GM18868 (cell line): ENCODE data around the gene KCNC1.

ENCODE experiments used
- ATAC-seq: cut with Tn5 transposase; IDR thresholded peaks from one replicate; pipeline ENCODE4 v1.9.1; 2021; ENCODE audit warnings: mild to moderate bottlenecking, moderate library complexity; ENCODE audit not compliant: unreplicated experiment

Gene KCNC1

DNA sequence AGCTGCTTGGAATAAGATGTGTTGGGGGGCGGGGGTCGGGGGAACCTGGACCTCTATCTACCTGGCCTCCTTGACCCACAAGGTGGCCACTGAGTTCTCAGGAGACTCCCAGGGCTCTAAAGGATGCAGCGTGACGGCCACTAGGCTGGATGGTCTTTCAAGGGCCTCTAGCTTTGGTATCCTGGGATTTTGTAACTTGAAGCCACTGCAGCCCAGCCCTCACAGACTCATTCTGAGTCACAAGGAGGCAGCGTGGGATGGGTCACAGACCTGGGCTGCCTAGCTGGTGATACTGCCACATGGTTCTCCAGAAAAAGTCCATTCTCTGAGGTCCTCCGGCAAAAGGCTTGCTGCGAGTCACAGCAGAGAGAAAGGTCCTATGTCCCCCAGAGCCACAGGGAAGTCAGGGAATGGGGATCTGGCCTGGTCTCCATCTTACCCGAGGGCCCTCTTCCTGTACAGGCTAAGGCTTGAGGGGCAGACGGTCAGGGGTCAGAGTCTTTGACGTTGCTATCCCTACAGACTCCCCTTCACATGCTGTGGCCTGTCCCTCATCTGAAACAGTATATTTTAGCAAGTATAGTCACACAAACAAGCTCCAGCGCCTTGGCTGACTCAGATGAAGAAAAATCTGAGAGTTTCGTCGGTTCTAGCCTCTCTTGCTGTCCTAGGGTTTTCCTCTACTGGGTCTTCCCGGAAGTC lies 52.4 kb downstream of the KCNC1 start:
- ATAC-seq, result no peak

DNA sequence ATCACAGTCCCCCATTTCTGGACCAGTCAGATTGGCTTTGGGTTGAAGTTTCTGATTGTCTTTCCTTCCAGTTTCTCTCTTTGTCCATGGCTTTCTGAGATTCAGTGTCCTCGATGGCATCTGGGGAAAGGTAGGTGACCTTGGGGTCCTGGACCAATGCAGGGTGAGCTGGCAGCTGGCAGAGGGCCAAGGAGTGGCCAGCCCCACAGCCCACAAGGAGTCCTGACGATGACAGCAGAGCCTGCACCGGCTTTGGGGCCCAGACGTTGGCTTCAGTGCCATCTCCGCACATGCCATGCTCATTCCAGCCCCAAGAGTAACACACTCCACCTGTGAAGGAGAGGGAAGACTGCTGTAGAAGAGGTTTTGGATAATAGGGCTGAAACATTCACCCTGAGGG lies 53.5 kb downstream of the KCNC1 start:
- no peak for ATAC-seq

DNA sequence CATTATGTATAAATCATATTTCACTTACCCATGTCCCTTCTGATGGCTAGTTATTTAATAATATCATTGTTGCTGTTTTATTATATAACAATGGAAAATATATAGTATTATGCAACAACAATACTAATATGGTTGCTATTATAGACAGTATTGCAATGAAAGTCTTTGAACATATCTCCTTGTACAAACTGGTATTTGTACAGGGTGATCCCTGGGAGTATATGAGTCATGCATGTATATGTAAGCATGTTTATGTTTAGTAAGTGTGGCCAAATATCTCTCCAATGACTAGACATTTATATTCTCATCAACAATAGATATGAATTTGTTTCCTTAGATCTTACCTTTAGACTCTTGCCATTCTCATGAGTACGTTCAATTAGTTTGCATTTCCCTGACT lies 55.9 kb downstream of the KCNC1 start:
- no peak for ATAC-seq

DNA sequence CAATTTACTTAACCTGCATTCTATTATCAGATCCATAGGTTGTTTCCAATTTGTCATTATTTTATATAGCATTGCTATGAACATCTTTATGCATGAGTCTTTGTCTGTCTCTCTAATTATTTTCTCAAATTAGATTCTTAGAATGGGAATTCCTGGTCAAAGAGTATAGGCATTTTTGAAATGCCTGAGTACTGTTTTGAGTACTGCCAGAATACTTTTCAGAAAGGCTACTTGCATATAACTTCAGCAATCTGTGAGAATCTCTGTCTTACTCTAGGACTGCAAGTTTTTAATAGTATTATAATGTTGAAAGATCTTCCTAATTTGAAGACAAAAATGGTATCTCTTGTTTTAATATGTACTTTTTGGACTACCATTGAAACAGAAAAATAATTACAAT lies 56.6 kb downstream of the KCNC1 start:
- ATAC-seq, result no peak

DNA sequence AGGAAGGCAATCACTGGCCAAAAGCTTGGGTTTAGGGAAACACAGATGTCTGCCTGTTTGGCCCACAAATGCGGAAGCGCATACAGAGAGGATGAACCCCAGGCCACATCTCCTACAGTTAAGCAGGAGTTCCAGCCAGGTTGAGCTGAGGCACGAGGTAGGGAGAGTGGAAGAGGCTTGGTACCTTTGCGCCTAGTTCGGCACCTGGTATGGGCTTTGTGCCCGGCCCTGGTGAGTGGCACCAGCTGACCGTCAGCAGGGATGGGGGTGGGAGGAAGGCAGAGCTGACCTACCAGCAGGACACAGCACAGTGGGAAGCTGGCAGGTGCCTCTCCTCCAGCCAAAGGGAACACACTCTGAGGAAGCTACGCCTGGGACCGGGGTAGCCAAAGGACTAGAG lies 57.6 kb downstream of the KCNC1 start:
- no peak for ATAC-seq

DNA sequence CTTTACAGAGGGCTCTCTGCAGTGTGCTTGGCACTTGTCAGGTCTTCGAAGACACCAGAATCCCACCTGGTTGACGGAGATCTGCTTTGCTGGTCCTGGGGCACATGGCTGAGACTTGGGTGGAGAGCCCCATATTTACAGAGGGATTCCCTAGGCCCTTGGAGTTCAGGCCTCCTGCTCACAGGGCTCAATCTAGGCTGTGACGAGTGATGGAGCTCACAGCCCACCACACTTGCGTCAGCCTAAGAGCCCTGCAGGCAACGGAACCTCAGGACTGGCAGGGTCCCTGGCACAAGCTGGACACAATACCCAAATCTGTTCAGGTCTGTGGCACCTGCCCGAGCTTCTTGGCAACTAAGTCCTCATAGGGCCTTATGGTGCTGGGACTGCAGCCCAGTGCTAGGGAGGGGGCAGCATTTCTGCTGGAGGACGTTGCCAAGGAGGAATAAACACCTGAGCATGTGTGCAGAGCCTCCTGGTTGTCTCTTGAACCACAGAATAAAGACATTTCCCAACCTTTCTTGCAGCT lies 59.1 kb downstream of the KCNC1 start:
- ATAC-seq, result no peak

DNA sequence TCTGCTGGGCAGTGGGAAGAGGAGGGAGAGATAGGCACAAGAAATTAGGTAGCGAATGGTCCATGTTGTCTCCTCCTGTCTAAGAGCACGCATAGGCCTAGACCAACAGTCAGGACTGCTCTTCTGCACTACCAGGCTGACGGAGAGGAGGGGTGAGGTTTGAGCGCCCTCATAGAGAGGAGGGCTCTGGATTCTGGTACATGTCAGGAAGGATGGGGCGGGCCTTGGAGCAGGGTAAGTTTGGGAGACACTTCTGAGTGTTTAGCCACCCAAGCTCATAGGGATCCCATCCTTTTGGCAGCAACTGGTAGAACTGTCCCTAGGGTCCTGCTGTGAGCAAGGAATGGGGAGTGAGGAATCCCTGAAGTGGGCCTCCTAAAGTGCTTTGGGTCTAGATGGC lies 60.4 kb downstream of the KCNC1 start:
- no peak for ATAC-seq

DNA sequence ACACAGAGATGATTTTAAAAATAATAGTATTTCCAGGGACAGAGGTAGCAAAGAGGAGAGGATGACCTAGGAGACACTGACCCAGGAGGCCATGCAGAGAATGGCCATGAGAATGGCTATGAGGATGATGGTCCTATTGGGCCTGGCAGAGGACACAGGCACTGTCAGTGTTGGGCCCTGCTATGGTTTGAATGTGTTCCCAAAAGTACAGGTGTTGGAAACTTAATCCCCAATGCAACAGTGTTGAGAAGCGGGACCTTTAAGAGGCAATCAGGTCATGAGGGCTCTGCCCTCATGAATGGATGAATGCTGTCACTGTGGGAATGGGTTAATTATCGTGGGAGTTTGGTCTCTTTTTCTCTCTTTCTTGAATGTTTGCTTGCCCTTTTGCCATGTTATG lies 61.6 kb downstream of the KCNC1 start:
- ATAC-seq, result no peak

DNA sequence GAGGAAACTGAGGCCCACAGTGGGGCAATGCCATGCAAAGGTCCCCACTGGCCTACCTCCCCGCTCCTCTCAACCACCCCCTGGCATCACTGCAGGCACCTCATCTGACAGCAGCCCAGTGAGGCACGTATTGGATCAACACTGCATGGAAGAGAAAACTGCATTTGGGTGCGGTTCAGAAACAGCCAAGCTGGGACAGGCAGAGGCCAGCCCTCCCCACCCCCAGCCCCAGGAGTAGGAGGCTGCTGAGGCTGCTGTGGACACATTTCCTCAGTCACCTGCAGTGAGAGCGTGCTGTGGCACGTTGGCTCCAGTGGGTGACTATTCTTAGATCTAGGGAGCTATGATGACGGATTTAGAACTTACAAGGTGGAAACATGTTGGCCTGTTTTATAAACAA lies 63.7 kb downstream of the KCNC1 start:
- ATAC-seq, result no peak

DNA sequence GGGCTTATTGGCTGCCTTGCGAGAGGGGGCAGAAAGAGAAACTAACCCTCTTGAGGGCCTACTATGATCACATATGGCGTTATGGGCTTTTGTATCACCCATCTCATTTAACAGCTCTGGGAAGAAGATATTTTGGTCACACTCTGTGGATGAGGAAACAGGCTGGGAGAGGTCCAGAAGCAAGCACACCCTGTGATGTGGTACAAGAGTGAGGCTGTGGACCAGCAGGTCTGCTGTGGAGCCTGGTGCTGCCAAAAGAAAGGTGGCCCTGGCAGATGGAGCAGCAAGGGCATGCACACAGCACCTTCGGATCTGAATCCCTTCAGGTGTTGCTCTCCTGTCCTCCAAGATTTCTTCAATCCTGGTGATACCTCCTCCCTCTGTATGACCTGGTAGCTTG lies 64.1 kb downstream of the KCNC1 start:
- no peak for ATAC-seq

DNA sequence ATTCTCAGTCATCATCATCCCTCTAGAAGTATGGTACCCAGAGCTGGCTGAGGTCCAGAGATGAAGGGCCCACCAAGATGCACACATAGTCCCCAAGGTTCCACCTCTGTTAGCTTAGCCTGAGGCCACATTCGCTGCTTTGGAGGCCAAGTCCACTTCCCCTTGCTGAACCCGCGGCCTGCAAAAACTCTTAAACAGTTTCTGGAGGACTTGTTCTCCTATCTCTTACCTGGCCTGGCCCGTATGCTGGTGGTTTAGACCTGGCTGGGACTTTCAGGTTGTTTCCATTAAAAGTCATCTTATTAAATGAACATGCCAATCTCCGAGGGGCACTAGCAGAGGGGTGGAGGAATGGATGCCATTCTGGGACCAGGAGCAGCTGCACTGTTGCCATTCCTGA lies 64.6 kb downstream of the KCNC1 start:
- ATAC-seq, result no peak

DNA sequence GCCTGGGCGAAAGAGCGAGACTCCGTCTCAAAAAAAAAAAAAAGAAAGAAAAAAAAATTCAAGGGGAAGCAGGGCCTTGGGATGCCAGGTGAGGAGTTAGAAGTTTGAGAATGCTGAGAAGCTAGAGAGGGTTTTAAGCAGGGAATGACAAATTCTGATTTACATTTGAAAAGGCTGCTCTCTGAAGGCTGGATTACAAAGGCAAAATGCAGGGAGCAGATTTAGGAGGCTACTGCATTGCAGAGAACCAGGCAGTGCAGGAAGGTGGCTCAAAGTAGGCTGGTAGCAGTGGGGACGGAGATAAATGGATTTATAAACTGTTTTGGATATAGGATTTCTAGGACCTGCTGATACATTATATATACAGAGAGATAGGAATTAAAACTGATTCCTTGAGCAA lies 66.6 kb downstream of the KCNC1 start:
- no peak for ATAC-seq

DNA sequence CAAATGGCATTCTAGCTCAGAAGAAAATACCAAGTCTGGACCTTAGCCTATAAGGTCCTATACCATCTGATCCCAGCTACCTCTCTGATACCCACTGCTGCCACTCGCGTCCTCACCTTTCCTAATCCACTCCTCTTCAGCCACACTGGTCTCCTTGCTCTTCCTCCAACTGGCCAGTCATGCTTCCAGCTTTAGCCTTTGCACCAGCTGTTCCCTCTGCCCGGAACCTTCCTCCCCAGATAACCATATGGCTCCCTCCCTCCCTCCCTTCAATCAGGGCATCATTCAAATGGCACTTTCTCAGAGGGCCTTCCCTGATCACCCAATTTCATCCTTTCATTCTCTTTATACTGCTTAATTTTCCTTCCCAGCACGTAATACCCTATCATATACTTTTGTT lies 67.9 kb downstream of the KCNC1 start:
- no peak for ATAC-seq

DNA sequence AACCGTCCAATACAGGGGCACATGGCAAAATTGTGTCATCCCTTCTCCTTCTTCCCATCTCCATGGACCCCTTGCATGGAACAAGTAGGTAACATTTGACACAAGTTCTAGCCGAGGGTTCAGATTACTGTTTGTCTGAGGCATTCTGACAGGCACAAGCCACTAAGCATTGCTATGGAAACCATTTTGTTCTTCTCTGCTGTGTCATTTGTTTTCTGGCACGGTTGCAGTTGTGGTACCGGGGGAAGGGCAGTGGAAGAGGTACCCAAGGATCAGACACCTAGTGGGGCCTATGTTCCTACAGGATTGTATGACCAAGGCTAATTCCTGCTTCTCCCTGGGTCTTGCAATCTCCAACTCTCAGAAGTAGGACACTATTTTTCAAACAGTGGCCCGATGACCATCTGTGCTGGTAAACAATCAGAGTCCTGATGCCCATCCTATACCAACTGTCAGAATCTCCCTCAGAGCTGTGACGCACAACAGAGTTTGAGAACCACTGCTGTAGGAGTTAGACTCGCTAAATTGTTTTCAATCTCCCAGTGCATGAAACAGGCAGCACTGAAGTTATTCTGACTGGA lies 69.3 kb downstream of the KCNC1 start:
- ATAC-seq, result no peak

DNA sequence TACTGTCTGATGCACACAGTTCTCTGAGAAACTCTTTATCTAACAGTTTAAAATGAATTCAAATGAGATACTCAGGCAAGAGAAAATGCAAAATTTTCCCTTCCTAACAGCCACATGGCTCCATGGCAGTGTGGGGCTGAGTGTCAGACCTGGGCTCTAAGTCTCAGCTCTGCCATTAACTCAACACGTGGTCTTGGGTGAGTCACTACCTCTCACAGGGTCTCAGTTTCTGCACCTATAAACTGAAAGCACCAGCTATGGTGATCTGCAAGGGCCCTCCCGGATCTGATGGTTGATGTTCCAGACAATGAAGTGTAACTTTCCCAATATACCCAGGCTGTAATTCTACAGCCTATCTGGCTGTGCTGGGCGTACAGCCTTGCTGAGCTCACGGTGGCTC lies 70.5 kb downstream of the KCNC1 start:
- no peak for ATAC-seq

DNA sequence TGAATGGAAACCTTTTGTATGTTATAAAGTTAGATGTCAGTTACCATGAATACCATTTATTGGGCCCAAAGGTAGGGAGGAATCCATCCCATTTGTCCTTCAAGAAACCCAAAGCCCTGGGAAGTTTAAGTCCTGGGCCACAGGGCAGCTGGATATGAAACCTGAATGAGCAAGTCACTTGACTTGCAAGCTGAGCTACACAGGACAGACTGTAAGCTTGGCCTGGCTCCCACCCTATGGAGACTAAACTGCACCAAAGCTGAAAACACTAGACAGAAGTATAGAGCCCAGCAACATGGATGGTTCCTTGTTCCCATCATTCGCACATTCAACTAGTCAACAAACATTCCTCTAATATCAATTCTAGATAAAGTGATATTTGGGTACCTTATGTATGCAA lies 71.3 kb downstream of the KCNC1 start:
- ATAC-seq, result no peak

DNA sequence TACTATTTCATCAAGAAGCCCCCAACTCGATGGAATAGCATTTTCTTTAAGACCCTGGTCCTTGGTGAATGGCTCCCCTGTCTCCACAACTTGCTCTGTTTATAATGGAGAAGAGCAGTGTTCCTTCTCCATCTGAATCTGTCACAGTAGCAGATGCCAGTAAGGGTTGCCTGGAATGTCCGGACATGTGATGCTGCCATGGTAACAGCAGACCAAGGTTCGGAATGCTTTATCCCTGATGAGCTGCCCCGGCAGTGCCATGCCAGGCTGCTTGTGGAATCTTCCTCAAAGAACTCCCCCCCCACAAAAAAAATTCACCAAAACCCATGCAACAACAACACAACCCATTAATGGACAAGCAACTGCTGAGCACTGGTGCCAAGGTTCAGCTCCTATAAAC lies 72.5 kb downstream of the KCNC1 start:
- ATAC-seq, result no peak

DNA sequence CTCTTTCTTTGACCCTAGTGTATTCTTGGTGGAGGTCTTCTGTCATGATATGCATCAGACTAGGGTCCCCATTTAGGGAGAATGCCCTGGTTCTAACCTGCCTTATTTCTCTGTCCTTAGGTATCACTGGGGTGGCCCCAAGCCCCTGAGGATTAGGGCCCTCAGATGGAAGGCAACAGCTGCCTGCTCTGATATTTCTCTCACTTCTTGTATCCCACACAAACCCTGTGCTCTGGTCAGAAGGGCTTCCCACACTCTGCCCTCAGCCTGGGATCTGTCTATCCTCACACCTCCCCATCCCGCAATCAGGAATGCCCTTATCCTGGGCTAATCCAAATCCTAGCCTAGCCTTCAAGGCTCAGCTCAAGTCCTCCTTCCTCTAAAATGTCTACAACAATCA lies 75.5 kb downstream of the KCNC1 start:
- ATAC-seq, result no peak

DNA sequence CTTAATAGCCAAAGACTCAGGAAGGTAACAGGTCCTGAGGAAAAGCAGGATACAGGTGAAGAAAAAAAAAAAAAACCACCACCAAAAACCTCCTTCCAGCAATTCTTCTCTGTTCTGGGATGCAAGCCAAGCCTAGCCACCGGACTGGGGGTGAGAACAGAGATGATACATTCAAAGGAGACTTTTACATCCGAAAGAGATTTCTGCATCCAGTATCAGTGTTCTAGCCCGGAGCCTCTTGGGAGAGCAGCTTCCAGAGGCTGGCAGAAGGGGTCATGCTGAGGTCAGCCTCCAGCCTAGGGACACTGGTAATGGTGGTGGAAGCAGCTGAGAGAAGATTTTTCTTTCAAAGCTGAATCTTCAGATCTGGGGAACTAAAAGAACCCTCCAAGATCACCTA lies 76.2 kb downstream of the KCNC1 start:
- ATAC-seq, result no peak

DNA sequence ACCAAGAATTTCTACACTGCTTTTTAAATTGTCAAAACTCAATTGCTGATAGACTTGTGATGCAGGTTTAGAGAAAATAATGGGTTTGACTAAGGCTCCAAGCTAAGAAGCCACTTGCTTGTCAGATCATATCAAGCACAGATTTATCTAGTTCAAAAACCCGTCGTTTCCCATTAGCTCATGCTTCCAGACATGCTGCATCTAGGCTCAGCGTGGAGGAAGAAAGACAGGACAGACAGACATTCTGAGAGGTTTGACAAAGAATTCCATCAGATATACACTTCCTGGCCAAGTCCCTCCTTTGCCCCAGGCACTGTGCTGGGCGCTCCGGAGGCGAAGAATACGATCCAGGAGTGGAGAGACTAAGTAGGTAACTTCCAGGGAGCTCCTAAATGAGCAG lies 76.8 kb downstream of the KCNC1 start:
- no peak for ATAC-seq

DNA sequence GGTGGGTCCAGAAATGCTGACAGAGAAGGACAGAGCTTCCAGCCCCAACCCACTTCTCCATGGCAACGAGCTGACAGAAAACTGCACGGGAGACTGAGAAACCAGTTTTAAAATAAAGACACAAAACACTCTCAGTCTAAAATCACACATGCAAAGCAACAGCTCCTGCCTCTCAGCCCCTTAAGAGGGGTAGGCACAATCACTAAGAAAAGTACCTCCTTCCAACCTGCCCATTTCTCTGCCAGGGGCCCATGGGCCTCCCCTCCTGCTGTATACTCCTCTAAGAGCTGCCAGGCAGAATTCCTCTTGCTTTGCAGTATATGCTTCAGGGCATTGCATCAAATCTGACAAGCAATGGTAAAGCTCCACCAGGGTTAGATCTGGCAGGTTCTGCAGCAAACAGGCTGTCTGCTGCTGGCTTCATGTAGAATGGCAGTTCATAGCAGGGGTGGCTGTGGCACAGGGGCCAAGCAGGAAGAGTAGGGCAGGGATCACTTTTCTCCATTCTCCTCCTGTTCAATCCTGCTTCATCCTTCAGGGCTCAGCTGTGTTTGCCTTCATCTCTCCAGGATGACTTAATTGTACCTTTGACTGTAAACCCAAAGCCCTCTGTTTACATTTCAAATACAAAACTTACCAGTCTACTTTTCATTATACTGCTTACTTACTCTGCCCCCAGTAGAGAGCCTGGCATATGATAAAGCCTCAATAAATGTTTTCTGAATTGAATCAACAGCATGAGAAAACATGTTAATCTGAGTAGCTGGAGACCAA lies 77.7 kb downstream of the KCNC1 start:
- no peak for ATAC-seq

DNA sequence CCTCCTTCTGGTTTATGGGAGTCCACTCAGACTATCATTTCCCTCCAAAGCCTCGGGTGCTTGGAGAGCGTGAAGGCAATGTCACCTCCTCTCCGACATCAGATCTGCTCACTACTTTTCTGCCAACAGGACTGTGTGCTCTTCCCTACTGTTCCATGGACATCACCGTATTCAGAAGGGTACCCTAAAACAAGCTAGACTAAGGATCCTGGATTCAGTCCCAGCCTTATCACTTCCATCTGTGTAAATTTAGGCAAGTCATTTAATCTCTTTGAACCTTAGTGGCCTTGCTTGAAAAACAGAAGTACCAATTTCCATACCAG lies 78.2 kb downstream of the KCNC1 start:
- no peak for ATAC-seq
